K562 (cell line): Measurements from ENCODE around the gene TMEM132C.

Experiments
- COPS2 ChIP-seq: fragments of 450-650 bp; conservative IDR thresholded peaks from 2 replicates; pipeline ENCODE4 v1.6.1; 2016; ENCODE audit warnings: mild to moderate bottlenecking, moderate library complexity
- ESRRA ChIP-seq: fragments of 450-650 bp; IDR thresholded peaks from 2 replicates; pipeline ENCODE4 v1.6.1; 2014; ENCODE audit warnings: low read depth, mild to moderate bottlenecking, moderate library complexity, borderline replicate concordance
- FIP1L1 ChIP-seq: fragments of 200-400 bp; formaldehyde crosslinking; IDR thresholded peaks from 2 replicates; pipeline ENCODE4 v1.6.1; 2018; ENCODE audit warnings: mild to moderate bottlenecking, low read depth, low read length; ENCODE audit not compliant: poor library complexity, severe bottlenecking
- HNRNPUL1 ChIP-seq: fragments of 200-400 bp; formaldehyde crosslinking; IDR thresholded peaks from 2 replicates; pipeline ENCODE4 v1.6.1; 2017; ENCODE audit warnings: low read length
- PML ChIP-seq: IDR thresholded peaks from 2 replicates; pipeline ENCODE4 v1.6.1; 2012; ENCODE audit warnings: low read length, inconsistent platforms
- POLR2AphosphoS5 ChIP-seq: IDR thresholded peaks from 2 replicates; pipeline ENCODE4 v1.6.1; 2011; ENCODE audit warnings: mild to moderate bottlenecking, low read depth, low read length, moderate library complexity; ENCODE audit not compliant: control insufficient read depth, insufficient read depth
- SUPT5H ChIP-seq: fragments of 450-650 bp; IDR thresholded peaks from 2 replicates; pipeline ENCODE4 v1.6.1; 2016
- TAF7 ChIP-seq: fragments of 450-650 bp; IDR thresholded peaks from 2 replicates; pipeline ENCODE4 v1.6.1; 2016; ENCODE audit warnings: missing genetic modification characterization, missing compliant biosample characterization
- ZC3H8 ChIP-seq: fragments of 450-650 bp; IDR thresholded peaks from 2 replicates; pipeline ENCODE4 v1.6.1; 2017
- ZNF436 ChIP-seq: fragments of 250-450, 450-650 bp; sonication (Bioruptor Pico); formaldehyde crosslinking; IDR thresholded peaks from 2 replicates; pipeline ENCODE4 v1.7.0; 2020; ENCODE audit warnings: mild to moderate bottlenecking
- TF ChIP-seq, protein P1 (sequence below), 3 experiments: IDR thresholded peaks in 2 of 3; conservative IDR thresholded peaks in 1 of 3; 2 replicates each; pipeline ENCODE4 v1.5.1; 2011 to 2012; ENCODE audit warnings: low read length in 3 of 3, mild to moderate bottlenecking in 3 of 3, control low read depth in 2 of 3, improper control_type of control experiment in 1 of 3, inconsistent platforms in 1 of 3, low read depth in 1 of 3, mixed read lengths in 1 of 3, moderate library complexity in 1 of 3; ENCODE audit not compliant: insufficient read depth in 2 of 3
- TF ChIP-seq, protein P2 (sequence below), 2 experiments: fragments of 450-650 bp in 1 of 2; sonication (generic) in 1 of 2; formaldehyde crosslinking in 1 of 2; IDR thresholded peaks in 1 of 2; conservative IDR thresholded peaks in 1 of 2; 2 replicates each; pipeline versions ENCODE4 v1.6.1 to v1.8.1; 2016 to 2023; ENCODE audit warnings: mild to moderate bottlenecking in 2 of 2, moderate library complexity in 2 of 2, inconsistent platforms in 1 of 2, missing genetic modification reagents in 1 of 2
- TF ChIP-seq, protein P3 (sequence below), 2 experiments: fragments of 450-650 bp; formaldehyde crosslinking in 1 of 2; IDR thresholded peaks; 2 replicates each; pipeline versions ENCODE4 v1.4.0 to v1.6.1; 2014 to 2020; ENCODE audit warnings: mild to moderate bottlenecking in 2 of 2, borderline replicate concordance in 1 of 2, low read depth in 1 of 2

DNA sequence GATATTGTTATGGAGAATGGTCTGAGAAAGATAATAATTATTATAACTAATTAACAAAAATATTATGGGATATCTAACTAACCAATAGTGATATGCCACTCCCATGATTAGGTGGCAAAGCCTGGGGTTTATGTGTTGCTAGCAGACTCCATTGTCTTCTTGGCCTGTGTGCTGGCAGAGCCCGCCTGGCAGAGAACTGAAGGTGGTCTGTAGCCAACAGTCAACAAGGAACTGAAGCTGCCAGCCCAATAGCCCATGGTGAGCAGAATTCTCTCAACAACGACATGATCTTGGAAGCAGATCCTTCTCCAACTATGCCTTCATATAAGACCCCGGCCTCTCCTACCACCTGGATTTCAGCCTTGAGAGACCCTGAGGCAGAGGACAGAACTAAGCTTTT, 298.0 kb downstream of the TMEM132C start:
- TF ChIP-seq ESRRA (no peak), PML (no peak), COPS2 (no peak), POLR2AphosphoS5 (no peak), HNRNPUL1 (no peak), SUPT5H (no peak), ZNF436 (CRISPR knock-in tag) (no peak), ZC3H8 (no peak), TAF7 (tag) (no peak), FIP1L1 (no peak)
- TF ChIP-seq, protein P1, sequence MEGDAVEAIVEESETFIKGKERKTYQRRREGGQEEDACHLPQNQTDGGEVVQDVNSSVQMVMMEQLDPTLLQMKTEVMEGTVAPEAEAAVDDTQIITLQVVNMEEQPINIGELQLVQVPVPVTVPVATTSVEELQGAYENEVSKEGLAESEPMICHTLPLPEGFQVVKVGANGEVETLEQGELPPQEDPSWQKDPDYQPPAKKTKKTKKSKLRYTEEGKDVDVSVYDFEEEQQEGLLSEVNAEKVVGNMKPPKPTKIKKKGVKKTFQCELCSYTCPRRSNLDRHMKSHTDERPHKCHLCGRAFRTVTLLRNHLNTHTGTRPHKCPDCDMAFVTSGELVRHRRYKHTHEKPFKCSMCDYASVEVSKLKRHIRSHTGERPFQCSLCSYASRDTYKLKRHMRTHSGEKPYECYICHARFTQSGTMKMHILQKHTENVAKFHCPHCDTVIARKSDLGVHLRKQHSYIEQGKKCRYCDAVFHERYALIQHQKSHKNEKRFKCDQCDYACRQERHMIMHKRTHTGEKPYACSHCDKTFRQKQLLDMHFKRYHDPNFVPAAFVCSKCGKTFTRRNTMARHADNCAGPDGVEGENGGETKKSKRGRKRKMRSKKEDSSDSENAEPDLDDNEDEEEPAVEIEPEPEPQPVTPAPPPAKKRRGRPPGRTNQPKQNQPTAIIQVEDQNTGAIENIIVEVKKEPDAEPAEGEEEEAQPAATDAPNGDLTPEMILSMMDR (IDR thresholded peaks at IDR 0.05 in 2 of 3, conservative IDR thresholded peaks at IDR 0.05 in 1 of 3; ENCODE audit: insufficient read depth in 2 of 3, low read depth in 1 of 3, low read length in 3 of 3) = no peak
- TF ChIP-seq, protein P2, sequence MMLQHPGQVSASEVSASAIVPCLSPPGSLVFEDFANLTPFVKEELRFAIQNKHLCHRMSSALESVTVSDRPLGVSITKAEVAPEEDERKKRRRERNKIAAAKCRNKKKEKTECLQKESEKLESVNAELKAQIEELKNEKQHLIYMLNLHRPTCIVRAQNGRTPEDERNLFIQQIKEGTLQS (IDR thresholded peaks at IDR 0.05) = no peak
- TF ChIP-seq, protein P2 (CRISPR knock-in tag; conservative IDR thresholded peaks at IDR 0.05) = no peak
- TF ChIP-seq, protein P3, sequence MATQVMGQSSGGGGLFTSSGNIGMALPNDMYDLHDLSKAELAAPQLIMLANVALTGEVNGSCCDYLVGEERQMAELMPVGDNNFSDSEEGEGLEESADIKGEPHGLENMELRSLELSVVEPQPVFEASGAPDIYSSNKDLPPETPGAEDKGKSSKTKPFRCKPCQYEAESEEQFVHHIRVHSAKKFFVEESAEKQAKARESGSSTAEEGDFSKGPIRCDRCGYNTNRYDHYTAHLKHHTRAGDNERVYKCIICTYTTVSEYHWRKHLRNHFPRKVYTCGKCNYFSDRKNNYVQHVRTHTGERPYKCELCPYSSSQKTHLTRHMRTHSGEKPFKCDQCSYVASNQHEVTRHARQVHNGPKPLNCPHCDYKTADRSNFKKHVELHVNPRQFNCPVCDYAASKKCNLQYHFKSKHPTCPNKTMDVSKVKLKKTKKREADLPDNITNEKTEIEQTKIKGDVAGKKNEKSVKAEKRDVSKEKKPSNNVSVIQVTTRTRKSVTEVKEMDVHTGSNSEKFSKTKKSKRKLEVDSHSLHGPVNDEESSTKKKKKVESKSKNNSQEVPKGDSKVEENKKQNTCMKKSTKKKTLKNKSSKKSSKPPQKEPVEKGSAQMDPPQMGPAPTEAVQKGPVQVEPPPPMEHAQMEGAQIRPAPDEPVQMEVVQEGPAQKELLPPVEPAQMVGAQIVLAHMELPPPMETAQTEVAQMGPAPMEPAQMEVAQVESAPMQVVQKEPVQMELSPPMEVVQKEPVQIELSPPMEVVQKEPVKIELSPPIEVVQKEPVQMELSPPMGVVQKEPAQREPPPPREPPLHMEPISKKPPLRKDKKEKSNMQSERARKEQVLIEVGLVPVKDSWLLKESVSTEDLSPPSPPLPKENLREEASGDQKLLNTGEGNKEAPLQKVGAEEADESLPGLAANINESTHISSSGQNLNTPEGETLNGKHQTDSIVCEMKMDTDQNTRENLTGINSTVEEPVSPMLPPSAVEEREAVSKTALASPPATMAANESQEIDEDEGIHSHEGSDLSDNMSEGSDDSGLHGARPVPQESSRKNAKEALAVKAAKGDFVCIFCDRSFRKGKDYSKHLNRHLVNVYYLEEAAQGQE (IDR thresholded peaks at IDR 0.05; ENCODE audit: borderline replicate concordance) = no peak
- TF ChIP-seq, protein P3 (CRISPR knock-in tag; IDR thresholded peaks at IDR 0.05; ENCODE audit: low read depth) = no peak
